NCI-H345 treated with DMSO at 0.1 percent for 48 hours (cell line): ENCODE data around the gene SHTN1.

Source experiments
- DNase-seq: peaks from one replicate; lab custom pipeline; 2025; ENCODE audit not compliant: unreplicated experiment; lab: John Stamatoyannopoulos, UW

Gene SHTN1

GRCh38 chr10:117005026-117005526 lies at the start of gene SHTN1:
SHTN1 (minus strand) TSS chr10:117005187; CDS start chr10:117005079, 108 bp downstream.
- DNase-seq, result peak; percentile 40

GRCh38 chr10:117053482-117053881 lies 48.5 kb upstream of the SHTN1 start:
- no peak for DNase-seq

DNA sequence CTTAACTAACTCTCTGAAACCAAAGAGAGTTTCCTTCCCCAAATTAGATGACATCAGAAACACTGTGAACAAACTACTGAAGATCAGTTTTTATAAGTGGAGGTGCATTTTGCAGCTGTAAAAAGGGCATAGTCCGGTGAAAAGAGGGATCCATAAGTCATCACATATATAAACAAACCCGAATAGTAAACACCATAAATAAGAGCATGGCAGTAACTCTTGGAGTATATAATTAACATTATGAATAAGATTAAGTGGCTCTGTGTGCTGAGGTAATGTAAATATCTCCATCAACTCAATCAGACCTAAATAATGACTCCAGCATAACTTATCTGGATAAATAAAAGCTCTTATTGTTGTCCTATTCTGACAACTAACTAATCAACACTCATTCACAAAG lies 43.0 kb upstream of the SHTN1 start:
- no peak for DNase-seq

DNA sequence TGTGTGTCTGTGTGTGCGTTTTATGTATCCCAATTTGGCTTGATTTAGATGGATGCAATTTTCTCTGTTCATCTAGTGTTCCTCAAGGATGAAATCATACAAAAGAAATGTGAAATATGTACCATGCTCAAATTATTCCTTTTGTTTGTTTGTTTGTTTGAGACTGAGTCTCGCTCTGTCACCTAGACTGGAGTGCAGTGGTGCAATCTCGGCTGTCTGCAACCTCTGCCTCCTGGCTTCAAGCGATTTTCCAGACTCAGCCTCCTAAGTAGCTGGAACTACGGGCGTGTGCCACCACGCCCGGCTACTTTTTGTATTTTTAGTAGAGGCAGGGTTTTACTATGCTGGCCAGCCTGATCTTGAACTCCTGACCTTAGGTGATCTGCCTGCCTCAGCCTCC lies 11.3 kb upstream of the SHTN1 start:
- no peak for DNase-seq

DNA sequence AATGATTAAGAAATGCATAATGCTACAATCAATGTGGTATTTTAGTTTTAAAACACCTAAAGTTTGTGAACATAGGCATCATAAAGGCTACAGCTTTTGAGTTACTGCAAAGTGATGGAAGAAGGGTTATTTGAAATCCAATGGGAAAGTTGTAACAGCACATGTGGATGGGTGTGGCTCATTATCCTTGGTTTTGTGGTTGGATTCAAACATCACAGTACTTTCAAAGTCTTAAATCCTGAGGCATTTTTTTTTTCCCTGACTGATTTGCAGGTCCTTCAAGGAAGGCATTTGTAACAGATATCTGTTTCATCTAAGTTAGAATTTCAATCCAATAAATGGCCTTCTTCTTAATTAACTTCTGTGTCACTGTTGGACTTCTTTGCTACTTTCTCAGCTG lies 9.8 kb upstream of the SHTN1 start:
- DNase-seq, result no peak

DNA sequence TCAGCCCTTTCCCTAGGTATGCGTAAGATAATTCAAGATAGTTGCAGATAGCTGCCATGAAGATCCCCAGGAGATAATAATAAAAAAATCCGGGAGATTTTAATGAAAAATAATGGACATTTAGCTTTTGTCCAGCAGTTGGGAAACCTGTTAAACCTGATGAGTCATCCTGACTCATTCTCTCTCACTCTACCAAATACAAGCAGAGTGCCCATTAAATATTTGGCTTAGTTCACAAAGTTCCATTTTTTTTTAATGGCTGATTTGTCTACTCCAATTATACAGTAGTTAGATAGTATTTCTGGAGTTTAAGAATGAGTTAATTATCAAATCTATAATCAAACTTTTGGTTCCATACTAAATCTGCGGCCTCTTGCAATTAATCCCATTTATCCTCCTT lies 2.1 kb upstream of the SHTN1 start:
- no peak for DNase-seq

- DNase-seq, result no peak
Measured at GRCh38 chr10:117005527-117006055, 604 bp upstream of the SHTN1 start.

GRCh38 chr10:117004227-117005025 lies 561 bp downstream of the SHTN1 start:
- peak; percentile 40 for DNase-seq

- DNase-seq, result no peak
Measured at GRCh38 chr10:117003336-117003735, 1.7 kb downstream of the SHTN1 start.

DNA sequence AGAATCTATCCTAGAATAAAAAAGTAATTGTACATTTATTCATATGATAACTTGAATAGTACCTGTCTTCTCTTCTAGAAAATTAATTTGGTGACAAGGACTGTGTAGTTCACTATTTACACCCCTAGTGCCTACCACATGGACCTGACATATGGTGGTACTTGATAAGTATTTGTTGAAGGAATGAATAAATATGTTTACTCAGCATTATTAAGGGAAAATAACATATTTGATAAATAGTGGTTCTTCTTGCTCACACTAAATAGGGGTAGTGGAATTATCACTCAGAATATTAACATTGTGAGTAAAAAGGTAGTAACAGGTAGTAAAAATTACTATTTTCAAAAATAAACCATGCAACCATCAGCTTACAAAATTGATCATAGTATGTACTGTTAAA lies 2.8 kb downstream of the SHTN1 start:
- no peak for DNase-seq

DNA sequence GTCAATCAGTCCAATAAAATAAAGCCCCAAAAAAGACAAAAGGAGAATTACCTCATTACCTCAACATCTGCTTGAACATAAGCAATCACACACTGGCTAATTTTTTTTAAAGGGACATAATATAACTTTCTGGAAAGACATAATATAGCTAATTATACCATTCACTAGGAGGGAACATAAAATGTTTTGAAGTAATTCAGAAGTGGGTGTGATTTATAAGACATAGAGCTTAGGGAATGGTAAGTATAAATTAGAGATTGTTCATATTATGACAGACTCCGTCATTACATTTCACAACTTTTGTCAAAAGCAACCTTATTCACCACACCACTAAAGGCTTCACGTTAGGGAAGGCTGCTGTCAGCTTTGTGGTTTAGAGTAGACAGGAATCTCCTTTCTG lies 3.8 kb downstream of the SHTN1 start:
- no peak for DNase-seq

- no peak for DNase-seq
Measured at GRCh38 chr10:117000580-117000979, 4.4 kb downstream of the SHTN1 start.

DNA sequence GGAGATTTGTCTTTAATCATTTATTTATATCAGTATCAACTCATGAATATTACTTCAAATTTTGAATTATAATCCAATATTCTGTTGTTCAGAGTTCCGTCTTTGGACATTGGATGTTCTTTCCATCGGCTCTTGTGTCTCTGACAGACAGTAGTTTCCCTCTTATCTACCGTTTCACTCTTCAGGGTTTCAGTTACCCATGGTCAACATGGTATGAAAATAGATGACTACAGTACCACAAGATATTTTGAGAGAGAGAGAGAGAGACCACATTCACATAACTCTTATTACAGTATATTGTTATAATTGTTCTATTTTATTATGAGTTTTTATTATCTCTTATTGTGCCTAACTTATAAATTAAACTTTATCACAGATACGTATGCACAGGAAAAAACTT lies 6.8 kb downstream of the SHTN1 start:
- DNase-seq, result no peak

DNA sequence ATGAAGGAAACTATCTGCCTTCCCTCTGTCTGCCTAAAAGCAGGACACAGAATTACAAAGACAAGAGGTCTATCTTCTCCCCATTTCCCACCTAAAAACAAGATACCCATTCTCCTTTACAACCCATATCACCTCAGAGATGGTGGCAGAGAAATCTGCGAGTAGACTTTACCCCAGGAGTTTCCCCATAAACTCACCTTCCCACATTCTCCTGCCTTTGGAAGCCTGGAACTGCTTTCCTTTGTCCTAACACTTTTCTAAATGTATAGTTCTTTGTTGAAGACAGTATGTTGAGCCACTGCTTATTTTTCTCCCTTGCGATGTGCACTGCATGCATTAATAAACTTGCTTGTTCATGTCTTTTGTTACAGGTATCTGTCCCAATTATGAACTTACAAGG lies 8.0 kb downstream of the SHTN1 start:
- DNase-seq, result no peak

GRCh38 chr10:116995648-116996047 lies 9.3 kb downstream of the SHTN1 start:
- no peak for DNase-seq

DNA sequence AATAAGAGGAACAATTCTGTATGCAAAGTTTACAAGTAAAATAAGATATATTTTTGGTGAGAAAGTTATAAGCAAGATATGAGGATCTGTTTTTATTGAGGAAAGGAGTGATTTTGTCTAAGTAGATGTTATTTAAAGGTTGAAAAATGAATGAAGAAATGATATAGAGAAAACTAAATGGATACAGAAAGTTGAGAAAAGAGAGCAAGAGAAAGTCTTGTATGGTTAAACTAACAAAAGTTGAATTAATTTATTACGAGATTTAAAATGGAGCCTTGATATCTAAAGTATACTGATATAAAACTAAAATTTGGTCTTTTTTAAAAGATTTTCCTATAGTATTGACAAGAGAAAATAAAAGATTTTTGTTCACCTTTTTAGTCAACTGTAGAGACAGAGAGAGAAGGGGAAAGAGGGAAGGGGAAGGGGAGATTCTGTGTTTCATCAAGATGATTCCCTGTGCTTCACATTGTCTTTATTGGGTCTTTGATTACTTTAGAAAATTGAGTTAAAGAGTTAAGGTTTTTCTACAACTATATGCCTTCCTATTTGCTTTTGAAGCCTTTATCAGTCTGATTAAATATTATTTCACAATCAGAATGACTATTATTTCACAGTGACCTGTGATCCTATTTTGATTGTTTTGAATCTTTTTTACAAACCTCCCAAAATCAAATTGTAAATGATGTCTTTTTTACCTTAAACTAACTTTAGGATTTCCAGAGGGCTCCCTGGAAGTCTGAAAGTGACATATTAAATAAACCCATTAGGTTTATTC lies 10.7 kb downstream of the SHTN1 start:
- no peak for DNase-seq

GRCh38 chr10:116993610-116994009 lies 11.4 kb downstream of the SHTN1 start:
- no peak for DNase-seq

DNA sequence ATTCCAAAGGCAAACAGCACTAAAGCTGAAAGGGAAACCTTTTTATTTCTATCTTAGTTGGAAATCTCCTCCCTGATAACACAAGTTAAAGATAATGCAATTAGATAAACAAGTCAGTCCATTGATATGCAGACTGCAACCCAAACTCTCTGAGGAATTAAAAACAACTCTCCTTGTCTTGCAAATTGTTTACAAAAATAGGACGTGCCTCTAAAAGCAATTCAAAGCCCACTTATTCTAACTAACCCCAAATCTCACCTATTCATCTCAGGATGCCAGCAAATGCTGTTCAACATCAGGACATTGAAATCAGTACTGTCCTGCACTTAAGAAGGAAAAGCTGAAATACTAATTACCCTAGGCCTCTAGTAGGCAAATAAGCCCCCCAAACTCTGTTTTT lies 12.8 kb downstream of the SHTN1 start:
- DNase-seq, result no peak

GRCh38 chr10:116990276-116990800 lies 14.6 kb downstream of the SHTN1 start:
- no peak for DNase-seq

- DNase-seq, result no peak
Measured at GRCh38 chr10:116989439-116989838, 15.5 kb downstream of the SHTN1 start.

- DNase-seq, result no peak
Measured at GRCh38 chr10:116988311-116988710, 16.7 kb downstream of the SHTN1 start.

GRCh38 chr10:116985611-116986010 lies 19.4 kb downstream of the SHTN1 start:
- DNase-seq, result no peak
